SK-N-SH (cell line): ENCODE data around the gene FBXO10. TPM values are rescaled to one million over a fixed set of nuclear protein-coding genes. Genes with fewer than 3 reads are reported as not detected.

Experiments used
- CTCF ChIA-PET: fragments of 300-600, 350-600 bp; formaldehyde crosslinking; extraction: SDS; loops from one replicate; lab custom pipeline; 2021; lab: Yijun Ruan, JAX
- POLR2A ChIA-PET: fragments of 350-600 bp; sonication (Branson Sonifier 250); formaldehyde crosslinking; extraction: SDS; loops from one replicate; lab custom pipeline; 2020; ENCODE audit warnings: antibody characterized with exemption, inconsistent platforms; lab: Yijun Ruan, JAX
- DNase-seq: peaks from one replicate; pipeline ENCODE4 v3.0.0; 2012
- H2AFZ ChIP-seq: fragments of 200-600 bp; sonication (generic); 2 replicates; pipeline ENCODE4 v1.8.1; 2016; ENCODE audit warnings: antibody characterized with exemption, mild to moderate bottlenecking, low read depth
- H3F3A ChIP-seq: fragments of 200-600 bp; sonication (generic); replicated peaks from 2 replicates; pipeline ENCODE3; 2016; ENCODE audit warnings: antibody characterized with exemption, mild to moderate bottlenecking; ENCODE audit not compliant: insufficient read depth
- H3K27ac ChIP-seq, 2 experiments: fragments of 200-500 bp in 1 of 2; fragments of 200-600 bp in 1 of 2; sonication (Bioruptor generic) in 1 of 2; sonication (generic), shearing (Covaris generic) in 1 of 2; 2 replicates each; pipeline versions ENCODE4 v1.5.1 to v1.6.1; 2014 to 2016; ENCODE audit warnings: low read depth in 2 of 2, inconsistent platforms in 1 of 2, low read length in 1 of 2, mild to moderate bottlenecking in 1 of 2, mixed read lengths in 1 of 2
- H3K27me3 ChIP-seq: fragments of 200-600 bp; sonication (generic), shearing (Covaris generic); 2 replicates; pipeline ENCODE4 v1.6.1; 2016; ENCODE audit warnings: mixed run types; ENCODE audit not compliant: insufficient read depth
- H3K36me3 ChIP-seq, 2 experiments: fragments of 200-500 bp in 1 of 2; fragments of 200-600 bp in 1 of 2; sonication (Bioruptor generic) in 1 of 2; sonication (generic) in 1 of 2; replicated peaks in 1 of 2; 2 replicates each; pipeline versions ENCODE3 to v1.5.1; 2014 to 2016; ENCODE audit warnings: low read length in 1 of 2, mild to moderate bottlenecking in 1 of 2; ENCODE audit not compliant: insufficient read depth in 2 of 2, control insufficient read depth in 1 of 2
- H3K4me1 ChIP-seq, 2 experiments: fragments of 200-500 bp in 1 of 2; fragments of 200-600 bp in 1 of 2; sonication (Bioruptor generic) in 1 of 2; sonication (generic), shearing (Covaris generic) in 1 of 2; 2 replicates each; pipeline versions ENCODE4 v1.5.1 to v1.6.1; 2014 to 2016; ENCODE audit warnings: low read depth in 1 of 2, low read length in 1 of 2, mixed run types in 1 of 2; ENCODE audit not compliant: insufficient read depth in 2 of 2, control insufficient read depth in 1 of 2
- H3K4me2 ChIP-seq: fragments of 200-600 bp; sonication (generic), shearing (Covaris generic); 2 replicates; pipeline ENCODE4 v1.6.1; 2017; ENCODE audit warnings: mixed run types
- H3K4me3 ChIP-seq, 2 experiments: fragments of 200-500 bp in 1 of 2; fragments of 200-600 bp in 1 of 2; sonication (Bioruptor generic) in 1 of 2; sonication (generic), shearing (Covaris generic) in 1 of 2; 2 replicates each; pipeline versions ENCODE4 v1.5.1 to v1.8.1; 2014 to 2016; ENCODE audit warnings: low read depth in 2 of 2, inconsistent platforms in 1 of 2, low read length in 1 of 2, mild to moderate bottlenecking in 1 of 2, mixed read lengths in 1 of 2, moderate library complexity in 1 of 2
- H3K79me2 ChIP-seq: fragments of 200-600 bp; sonication (generic); 2 replicates; pipeline ENCODE4 v1.8.1; 2017; ENCODE audit warnings: mild to moderate bottlenecking; ENCODE audit not compliant: insufficient read depth
- H3K9ac ChIP-seq: fragments of 200-600 bp; sonication (generic); 2 replicates; pipeline ENCODE4 v1.6.1; 2017; ENCODE audit warnings: mixed run types
- H3K9me2 ChIP-seq: fragments of 200-600 bp; sonication (generic); 2 replicates; pipeline ENCODE4 v1.6.1; 2017; ENCODE audit warnings: mixed run types
- H3K9me3 ChIP-seq: fragments of 200-600 bp; sonication (generic); 2 replicates; pipeline ENCODE4 v1.6.1; 2017; ENCODE audit warnings: mixed run types, mild to moderate bottlenecking, moderate library complexity
- H4K20me1 ChIP-seq: fragments of 200-600 bp; sonication (generic); 2 replicates; pipeline ENCODE4 v1.6.1; 2017; ENCODE audit warnings: mild to moderate bottlenecking, mixed run types; ENCODE audit not compliant: insufficient read depth
- CTCF ChIP-seq: fragments of 200-600 bp; sonication (generic); IDR thresholded peaks from 2 replicates; pipeline ENCODE4 v1.6.1; 2017; ENCODE audit warnings: antibody characterized with exemption, mild to moderate bottlenecking, moderate library complexity
- ELF1 ChIP-seq: IDR thresholded peaks from 2 replicates; pipeline ENCODE4 v1.4.0; 2012
- EP300 ChIP-seq, 2 experiments: IDR thresholded peaks; 2 replicates each; pipeline versions ENCODE4 v1.4.0 to v1.6.1; 2012; ENCODE audit warnings: borderline replicate concordance in 1 of 2, low read depth in 1 of 2, low read length in 1 of 2
- EZH2phosphoT487 ChIP-seq: fragments of 200-600 bp; sonication (generic); IDR thresholded peaks from 2 replicates; pipeline ENCODE4 v1.6.1; 2017; ENCODE audit warnings: low read depth, mixed run types, mild to moderate bottlenecking, antibody characterized with exemption, moderate library complexity, borderline replicate concordance
- FOSL2 ChIP-seq: IDR thresholded peaks from 2 replicates; pipeline ENCODE4 v1.4.0; 2012; ENCODE audit warnings: low read depth, mild to moderate bottlenecking, moderate library complexity, borderline replicate concordance
- FOXM1 ChIP-seq: IDR thresholded peaks from 2 replicates; pipeline ENCODE4 v1.4.0; 2012; ENCODE audit warnings: low read depth, mild to moderate bottlenecking
- GABPA ChIP-seq: IDR thresholded peaks from 2 replicates; pipeline ENCODE4 v1.4.0; 2012; ENCODE audit warnings: low read depth, mild to moderate bottlenecking
- GATA2 ChIP-seq: sonication (generic); formaldehyde crosslinking; IDR thresholded peaks from 2 replicates; pipeline ENCODE4 v1.5.0; 2020; ENCODE audit warnings: mild to moderate bottlenecking, missing genetic modification reagents
- IRF3 ChIP-seq: fragments of 150-350 bp; IDR thresholded peaks from 2 replicates; pipeline ENCODE4 v1.6.1; 2016; ENCODE audit warnings: mild to moderate bottlenecking, low read depth, low read length
- JUND ChIP-seq: IDR thresholded peaks from 2 replicates; pipeline ENCODE4 v1.4.0; 2012
- MAX ChIP-seq: IDR thresholded peaks from 2 replicates; pipeline ENCODE4 v1.4.0; 2012; ENCODE audit warnings: low read depth
- MXI1 ChIP-seq: IDR thresholded peaks from 2 replicates; pipeline ENCODE4 v1.6.1; 2012; ENCODE audit warnings: mild to moderate bottlenecking, low read depth, low read length, improper control_type of control experiment
- NFIC ChIP-seq: IDR thresholded peaks from 2 replicates; pipeline ENCODE4 v1.4.0; 2012; ENCODE audit warnings: borderline replicate concordance
- NRF1 ChIP-seq: IDR thresholded peaks from 2 replicates; pipeline ENCODE4 v1.6.1; 2012; ENCODE audit warnings: low read depth, mild to moderate bottlenecking, low read length
- PBX3 ChIP-seq: IDR thresholded peaks from 2 replicates; pipeline ENCODE4; 2012
- POLR2AphosphoS5 ChIP-seq: IDR thresholded peaks from 2 replicates; pipeline ENCODE4 v1.6.1; 2012; ENCODE audit warnings: low read depth, low read length
- SIN3A ChIP-seq: IDR thresholded peaks from 2 replicates; pipeline ENCODE4 v1.6.1; 2012; ENCODE audit warnings: low read depth, mild to moderate bottlenecking, low read length, moderate library complexity, borderline replicate concordance
- SMC3 ChIP-seq: IDR thresholded peaks from 2 replicates; pipeline ENCODE4 v1.6.1; 2012; ENCODE audit warnings: low read depth, low read length, improper control_type of control experiment
- TAF1 ChIP-seq: IDR thresholded peaks from 2 replicates; pipeline ENCODE4 v1.6.1; 2012; ENCODE audit warnings: low read depth, mild to moderate bottlenecking, low read length, moderate library complexity, borderline replicate concordance
- TCF12 ChIP-seq: IDR thresholded peaks from 2 replicates; pipeline ENCODE4 v1.4.0; 2012
- USF2 ChIP-seq: fragments of 150-350 bp; IDR thresholded peaks from 2 replicates; pipeline ENCODE4 v1.6.1; 2017; ENCODE audit warnings: antibody characterized with exemption, low read length, low read depth, borderline replicate concordance
- YY1 ChIP-seq: IDR thresholded peaks from 2 replicates; pipeline ENCODE4 v1.4.0; 2012; ENCODE audit warnings: low read depth, mild to moderate bottlenecking
- WGBS: methylation state at CpG from one replicate; pipeline ENCODE4 v1.1.6; 2017; ENCODE audit warnings: low lambda C conversion rate; 5-methylcytosine and 5-hydroxymethylcytosine counted together
- polyA plus RNA-seq, 3 experiments: library from polyadenylated mRNA; depleted of rRNA; stranded (reverse); fragments of >200 nt; gene quantifications; 2 replicates each; pipeline ENCODE4 v1.2.3, GENCODE V29; 2012

Gene FBXO10
- polyA plus RNA-seq, 1 of the 3 experiments (the other 2 are of a cell fraction), result 10.1 TPM

- Histone ChIP-seq H2AFZ (no peak overlapping the region), H3K4me1 (no peaks in the 10 kb centered on the region), H3K27ac (no peak overlapping the region), H3K36me3 (peaks cover 21 to 62% of the 10 kb centered on the region in 2 experiments), H3K9me2 (no peaks in the 10 kb centered on the region), H3K27me3 (no peaks in the 10 kb centered on the region), H3F3A (no peaks in the 10 kb centered on the region), H3K4me3 (no peak overlapping the region), H3K4me2 (no peak overlapping the region), H4K20me1 (no peaks in the 10 kb centered on the region), H3K9me3 (no peaks in the 10 kb centered on the region), H3K79me2 (no peaks in the 10 kb centered on the region), H3K9ac (no peak overlapping the region)
- TF ChIP-seq ELF1 (no peak), JUND (no peak), CTCF (no peak), IRF3 (no peak), SIN3A (no peak), NFIC (no peak), PBX3 (no peak), FOSL2 (no peak), MXI1 (no peak), GABPA (no peak)
- no peak for DNase-seq
- ChIA-PET CTCF (interaction anchor here (1.2 kb wide), 1 partner anchor 91 kb away, joined by 3 read pairs; no protein-coding TSS in a partner anchor), POLR2A (interaction anchor here (1.0 kb wide), 1 partner anchor 73 kb away, joined by 4 read pairs; the partner anchor contains the start of gene FBXO10)
- 96% methylated on average over 3 of the region's 3 CpGs for WGBS
These were observed 72.4 kb downstream of the FBXO10 start for GRCh38 chr9:37503736-37504135.

GRCh38 chr9:37501957-37502596 is 74.1 kb downstream of the FBXO10 start:
- POLR2A ChIA-PET, result no interaction called here
- whole genome bisulfite sequencing, result 96% methylated on average over 2 of the region's 2 CpGs
- no peak for TF ChIP-seq EZH2phosphoT487
- no peak for TF ChIP-seq FOSL2
- TF ChIP-seq PBX3, result no peak
- TF ChIP-seq NRF1, result no peak
- no peak for TF ChIP-seq JUND
- TF ChIP-seq USF2, result no peak
- no peak for TF ChIP-seq MAX
- TF ChIP-seq POLR2AphosphoS5, result no peak
- no peak for TF ChIP-seq ELF1
- TF ChIP-seq TAF1, result no peak
- TF ChIP-seq SMC3, result no peak
- TF ChIP-seq MXI1, result no peak
- TF ChIP-seq NFIC, result no peak
- TF ChIP-seq TCF12, result no peak
- TF ChIP-seq YY1, result no peak
- no peak for TF ChIP-seq GATA2 (CRISPR knock-in tag)
- no peak for TF ChIP-seq EP300 (IDR thresholded peaks at IDR 0.05; ENCODE audit: borderline replicate concordance in 1 of 2, low read depth in 1 of 2, low read length in 1 of 2)
- TF ChIP-seq FOXM1, result no peak

More at GRCh38 chr9:37501957-37502596, 74.1 kb downstream of the FBXO10 start:
- Histone ChIP-seq H3K36me3 (peaks cover 28 to 64% of the 10 kb centered on the region in 2 experiments), H3K4me2 (no peak overlapping the region), H3K4me1 (no peaks in the 10 kb centered on the region), H3K9me2 (no peaks in the 10 kb centered on the region), H3K27me3 (no peaks in the 10 kb centered on the region), H2AFZ (no peak overlapping the region), H3K79me2 (no peaks in the 10 kb centered on the region), H4K20me1 (no peaks in the 10 kb centered on the region), H3K9me3 (no peaks in the 10 kb centered on the region), H3K4me3 (no peak overlapping the region), H3F3A (no peaks in the 10 kb centered on the region), H3K27ac (no peak overlapping the region), H3K9ac (no peak overlapping the region)
- DNase-seq, result no peak
- CTCF ChIA-PET, result no interaction called here
